ENCODE measurements around the gene CFAP65. TPM values are rescaled to one million over a fixed set of nuclear protein-coding genes. Genes with fewer than 3 reads are reported as not detected.

The CFAP65 gene
- total and polyA plus RNA-seq, 2 of the 4 experiments (the other 2 are of a cell fraction) = not detected

GRCh38 chr2:219029829-219030165 is 11.5 kb downstream of the CFAP65 start:
- Histone ChIP-seq H3K4me3 (ENCODE audit: insufficient read depth, low read depth, low read length) (no peak overlapping the region), H3K23ac (ENCODE audit: low read depth, low read length) (no peak overlapping the region), H2BK15ac (ENCODE audit: low read depth, low read length) (no peak overlapping the region), H3K36me3 (ENCODE audit: control insufficient read depth, insufficient read depth, low read length) (no peaks in the 10 kb centered on the region), H2AK5ac (ENCODE audit: low read depth, low read length) (no peak overlapping the region), H3K14ac (replicated peaks; ENCODE audit: low read depth, low read length) (no peak overlapping the region), H3K9me1 (ENCODE audit: insufficient read depth, low read length) (no peaks in the 10 kb centered on the region), H3K4ac (ENCODE audit: low read depth, low read length) (no peak overlapping the region), H3K18ac (ENCODE audit: low read depth, low read length) (no peak overlapping the region), H3K56ac (ENCODE audit: extremely low read depth, insufficient read depth, low read length) (no peak overlapping the region), H3K79me1 (ENCODE audit: low read depth in 1 of 2, low read length in 2 of 2) (no peaks in the 10 kb centered on the region), H3K27ac (ENCODE audit: insufficient read depth, low read length) (no peak overlapping the region), H2BK5ac (ENCODE audit: low read depth, low read length, poor library complexity, severe bottlenecking) (no peak overlapping the region), H3K27me3 (ENCODE audit: control insufficient read depth, insufficient read depth, low read length) (peaks cover 48% of the 10 kb centered on the region), H4K5ac (ENCODE audit: low read depth, low read length) (no peak overlapping the region), H4K8ac (ENCODE audit: low read depth in 2 of 2, low read length in 2 of 2) (no peak overlapping the region), H3K9me3 (ENCODE audit: control insufficient read depth, insufficient read depth, low read length) (no peaks in the 10 kb centered on the region), H3K4me1 (ENCODE audit: control insufficient read depth, insufficient read depth, low read length) (no peaks in the 10 kb centered on the region), H4K20me1 (ENCODE audit: insufficient read depth, low read length) (0 out of 2 replicates have a peak, but pooled peaks cover 8% of the 10 kb centered on the region), H2AFZ (replicated peaks; ENCODE audit: low read length, poor library complexity) (peak overlapping the region; percentile 69), H2BK20ac (ENCODE audit: low read depth, low read length) (no peak overlapping the region), H2BK120ac (ENCODE audit: low read depth, low read length) (no peak overlapping the region), H4K91ac (ENCODE audit: insufficient read depth, low read depth, low read length) (no peak overlapping the region), H3K4me2 (ENCODE audit: low read depth, low read length) (no peak overlapping the region), H2AK9ac (replicated peaks; ENCODE audit: low read depth, low read length, poor library complexity) (peak overlapping the region; percentile 84), H3K9ac (ENCODE audit: low read depth, low read length) (no peak overlapping the region)
- intact Hi-C loops (cut with micrococcal nuclease) (loop anchor here (1.0 kb wide), 3 partner anchors 33 to 126 kb away; no protein-coding TSS in a partner anchor), in situ Hi-C loops (cut with MboI; ENCODE audit: low sequenced_read_pairs) (loop anchor here (5.0 kb wide), 1 partner anchor 123 kb away; no protein-coding TSS in a partner anchor), dilution Hi-C loops (cut with HindIII; ENCODE audit: low sequenced_read_pairs, unreplicated experiment) (no loop called here)
- POLR2A ChIA-PET (ENCODE audit: unreplicated experiment) = interaction anchor here (0.5 kb wide), 1 partner anchor 45 kb away, joined by 3 read pairs; no protein-coding TSS in a partner anchor
- peak; percentile 100 for ATAC-seq (ENCODE audit: low read depth)
- peak; percentile 63 for DNase-seq
- BruUV-seq (replicated peaks) = no TSS peak
- TF ChIP-seq RCOR1 (IDR thresholded peaks at IDR 0.05; ENCODE audit: insufficient replicate concordance, low read length) = no peak
- peak; percentile 91 for TF ChIP-seq CTCF (conservative IDR thresholded peaks at IDR 0.05; ENCODE audit: low read depth, low read length)
- peak; percentile 87 for TF ChIP-seq RAD21 (IDR thresholded peaks at IDR 0.05; ENCODE audit: low read length)
- peak; percentile 93 for TF ChIP-seq SMC3 (IDR thresholded peaks at IDR 0.05; ENCODE audit: low read depth, low read length)
- no peak for TF ChIP-seq BHLHE40 (IDR thresholded peaks at IDR 0.05; ENCODE audit: low read depth, low read length)
- peak; percentile 83; the same call in 1 of the 2 replicates for TF ChIP-seq MAZ (IDR thresholded peaks at IDR 0.05; ENCODE audit: borderline replicate concordance, low read depth, low read length)
- WGBS, 2 experiments (ENCODE audit: extremely low coverage in 2 of 2, insufficient read length in 1 of 2) = 30% methylated on average over 2 of the region's 9 CpGs; no CpG with 5 or more reads in 1 of the 2 experiments
- CTCF ChIA-PET = interaction anchor here (0.5 to 1.7 kb wide), 21 partner anchors 9 to 348 kb away, joined by 3 to 17 read pairs (median 4); partner anchors contain the start of gene CFAP65

Measured in IMR-90 (cell line).